Esophagus muscularis mucosa (tissue), 4 donors: Measurements from ENCODE around the gene NAT9. TPM values are rescaled to one million over a fixed set of nuclear protein-coding genes. Genes with fewer than 3 reads are reported as not detected.

Experiments
- DNase-seq: peaks from one replicate; pipeline ENCODE4 v3.0.0-alpha.2; 2017; ENCODE audit errors: extremely low spot score
- H3K27ac ChIP-seq, 4 donors: fragments of 200-600 bp; sonication (generic); replicated peaks in 1 of 4; 1 replicate in 3 of 4; 2 replicates in 1 of 4; pipeline ENCODE4 v1.5.1; 2016 to 2019; ENCODE audit warnings: mild to moderate bottlenecking in 1 of 4
- H3K27me3 ChIP-seq, 4 donors: fragments of 200-600 bp; sonication (generic); one replicate each; pipeline versions ENCODE4 v1.5.1 to v1.6.0; 2016 to 2019
- H3K36me3 ChIP-seq, 4 donors: fragments of 200-600 bp; sonication (generic); one replicate each; pipeline ENCODE4 v1.5.1; 2016 to 2019
- H3K4me1 ChIP-seq, 4 donors: fragments of 200-600 bp; sonication (generic); one replicate each; pipeline ENCODE4 v1.5.1; 2016 to 2019
- H3K4me3 ChIP-seq, 4 donors: fragments of 200-600 bp; sonication (generic); 1 replicate in 2 of 4; 2 replicates in 2 of 4; pipeline ENCODE4 v1.5.1; 2016 to 2019; ENCODE audit warnings: mild to moderate bottlenecking in 4 of 4, moderate library complexity in 1 of 4
- H3K9me3 ChIP-seq, 4 donors: fragments of 200-600 bp; sonication (generic); 1 replicate in 3 of 4; 2 replicates in 1 of 4; pipeline ENCODE4 v1.5.1; 2016 to 2019
- CTCF ChIP-seq, 3 experiments: fragments of 200-600 bp in 2 of 3; fragments of 450-650 bp in 1 of 3; sonication (generic) in 2 of 3; IDR thresholded peaks; one replicate each; pipeline ENCODE4 v1.5.1; 2017 to 2019; ENCODE audit warnings: antibody characterized with exemption in 3 of 3, mild to moderate bottlenecking in 2 of 3, moderate library complexity in 1 of 3
- EP300 ChIP-seq: sonication (generic); formaldehyde crosslinking; IDR thresholded peaks from one replicate; pipeline ENCODE4 v1.6.1; 2017; ENCODE audit warnings: antibody characterized with exemption
- POLR2A ChIP-seq: fragments of 450-650 bp; IDR thresholded peaks from one replicate; pipeline ENCODE4 v1.6.1; 2017; ENCODE audit warnings: antibody characterized with exemption, moderate library complexity, mild to moderate bottlenecking, low read depth
- POLR2AphosphoS5 ChIP-seq, 2 donors: sonication (generic); formaldehyde crosslinking; IDR thresholded peaks; one replicate each; pipeline ENCODE4 v1.6.1; 2017; ENCODE audit warnings: antibody characterized with exemption in 2 of 2
- WGBS: methylation state at CpG from one replicate; pipeline ENCODE4 v1.1.5; 2018; 5-methylcytosine and 5-hydroxymethylcytosine counted together
- intact Hi-C: fragments of 100-400 bp; cut with DNase I; formaldehyde crosslinking; loops from one replicate; pipeline ENCODE4 v1.15.1; 2023
- total RNA-seq, 4 donors: library from RNA; depleted of rRNA; stranded (reverse); fragments of >200 nt; gene quantifications; one replicate each; pipeline versions ENCODE4 v1.1.0 to v1.2.1, GENCODE V29; 2016

Gene NAT9
- total RNA-seq, 4 donors from 2014 or later = 10.4 to 22.4 (median 17.7) TPM

GRCh38 chr17:74738051-74738996 is 37.8 kb downstream of the NAT9 start:
- TF ChIP-seq POLR2AphosphoS5 (IDR thresholded peaks at IDR 0.05) (peak in 1 of 2 donors; percentile 8), CTCF (IDR thresholded peaks at IDR 0.05) (no peak)
- Histone ChIP-seq H3K27me3 (peaks cover 0 to 88% (median 27%) of the 10 kb centered on the region in 4 donors), H3K4me1 (peaks cover 18 to 42% (median 30%) of the 10 kb centered on the region in 4 donors), H3K9me3 (no peaks in the 10 kb centered on the region), H3K36me3 (no peaks in the 10 kb centered on the region), H3K4me3 (peak overlapping the region; percentile 33 to 52 (median 40)), H3K27ac (no peak overlapping the region)
- WGBS = 26% methylated on average over 9 of the region's 16 CpGs
- intact Hi-C loops = no loop called here
- DNase-seq = no peak

GRCh38 chr17:74737299-74738050 is 38.7 kb downstream of the NAT9 start:
- intact Hi-C loops = no loop called here
- Histone ChIP-seq H3K9me3 (no peaks in the 10 kb centered on the region), H3K27me3 (peaks cover 0 to 88% (median 29%) of the 10 kb centered on the region in 4 donors)

GRCh38 chr17:74736513-74737298 is 39.4 kb downstream of the NAT9 start, which contains the start of gene RAB37:
TSS of gene RAB37 (plus strand) at chr17:74737256. CDS start at chr17:74737273, 17 bp downstream.
- H3K27me3 ChIP-seq = peaks cover 0 to 88% (median 29%) of the 10 kb centered on the region in 4 donors
- peak within 1 kb of the TSS in 3 of 4 donors; percentile 16 to 21 (median 17) for H3K27ac ChIP-seq
- no peaks in the 10 kb centered on the region for H3K36me3 ChIP-seq
- H3K4me3 ChIP-seq = peak within 1 kb of the TSS; percentile 33 to 52 (median 40)
- H3K4me1 ChIP-seq = peaks cover 15 to 29% (median 27%) of the 10 kb centered on the region in 4 donors
- H3K9me3 ChIP-seq = no peaks in the 10 kb centered on the region
- no peak for DNase-seq
- intact Hi-C loops = no loop called here
- 4% methylated on average over 23 of the region's 67 CpGs for whole genome bisulfite sequencing
- TF ChIP-seq POLR2AphosphoS5 (IDR thresholded peaks at IDR 0.05) = no peak
- TF ChIP-seq EP300 = no peak
- peak in 2 of 3 experiments; percentile 19 to 31 for TF ChIP-seq CTCF (IDR thresholded peaks at IDR 0.05)
- TF ChIP-seq POLR2A = no peak

More at GRCh38 chr17:74737299-74738050, 38.7 kb downstream of the NAT9 start:
- Histone ChIP-seq H3K4me3 (peak overlapping the region; percentile 33 to 52 (median 40)), H3K27ac (peak overlapping the region in 1 of 4 donors; percentile 17), H3K36me3 (no peaks in the 10 kb centered on the region), H3K4me1 (peaks cover 16 to 35% (median 29%) of the 10 kb centered on the region in 4 donors)
- TF ChIP-seq EP300 = no peak
- TF ChIP-seq POLR2AphosphoS5 (IDR thresholded peaks at IDR 0.05) = no peak
- peak in 1 of 3 experiments; percentile 18 for TF ChIP-seq CTCF (IDR thresholded peaks at IDR 0.05)
- WGBS = 30% methylated on average over 2 of the region's 38 CpGs
- DNase-seq = no peak

DNA sequence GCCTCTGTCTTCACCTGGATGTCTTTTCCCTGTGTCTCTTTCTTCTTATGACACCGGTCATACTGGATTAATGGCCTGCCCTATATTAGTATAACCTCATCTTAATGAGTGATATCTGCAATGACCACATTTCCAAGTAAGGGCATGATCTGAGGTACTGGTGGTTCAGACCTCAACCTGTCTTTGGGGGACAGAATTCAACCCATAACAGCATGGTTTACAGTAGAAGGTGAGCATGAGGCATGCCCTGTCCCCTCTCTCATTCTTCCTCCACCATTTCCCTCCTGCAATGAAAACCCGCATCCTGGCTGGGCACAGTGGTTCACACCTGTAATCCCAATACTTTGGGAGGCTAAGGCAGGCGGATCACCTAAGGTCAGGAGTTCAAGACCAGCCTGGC is 41.9 kb downstream of the NAT9 start:
- H3K9me3 ChIP-seq = no peaks in the 10 kb centered on the region
- no peak overlapping the region for H3K27ac ChIP-seq
- intact Hi-C loops = no loop called here
- H3K4me3 ChIP-seq = no peak overlapping the region
- DNase-seq = no peak
- peaks cover 0 to 83% (median 30%) of the 10 kb centered on the region in 4 donors for H3K27me3 ChIP-seq
- no peaks in the 10 kb centered on the region for H3K36me3 ChIP-seq
- 88% methylated on average over 3 of the region's 3 CpGs for WGBS
- peaks cover 15 to 29% (median 27%) of the 10 kb centered on the region in 4 donors for H3K4me1 ChIP-seq
- TF ChIP-seq EP300 = no peak
- TF ChIP-seq POLR2AphosphoS5 (IDR thresholded peaks at IDR 0.05) = no peak
